HG02571 (cell line): ENCODE measurements around the gene DGKH.
"Not testable (repeated sequence)": the region's sequence is repeated elsewhere in the genome, so short reads cannot be mapped to it uniquely, and the experiment has no call there.

Experiments used
- ATAC-seq: cut with Tn5 transposase; IDR thresholded peaks from one replicate; pipeline ENCODE4 v1.9.1; 2021; ENCODE audit warnings: mild to moderate bottlenecking, moderate library complexity; ENCODE audit not compliant: unreplicated experiment

DGKH gene

DNA sequence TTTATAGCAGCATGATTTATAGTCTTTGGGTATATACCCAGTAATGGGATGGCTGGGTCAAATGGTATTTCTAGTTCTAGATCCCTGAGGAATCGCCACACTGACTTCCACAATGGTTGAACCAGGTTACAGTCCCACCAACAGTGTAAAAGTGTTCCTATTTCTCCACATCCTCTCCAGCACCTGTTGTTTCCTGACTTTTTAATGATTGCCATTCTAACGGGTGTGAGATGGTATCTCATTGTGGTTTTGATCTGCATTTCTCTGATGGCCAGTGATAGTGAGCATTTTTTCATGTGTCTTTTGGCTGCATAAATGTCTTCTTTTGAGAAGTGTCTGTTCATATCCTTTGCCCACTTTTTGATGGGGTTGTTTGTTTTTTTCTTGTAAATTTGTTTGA, 114.9 kb downstream of the DGKH start:
- not testable (repeated sequence) for ATAC-seq

DNA sequence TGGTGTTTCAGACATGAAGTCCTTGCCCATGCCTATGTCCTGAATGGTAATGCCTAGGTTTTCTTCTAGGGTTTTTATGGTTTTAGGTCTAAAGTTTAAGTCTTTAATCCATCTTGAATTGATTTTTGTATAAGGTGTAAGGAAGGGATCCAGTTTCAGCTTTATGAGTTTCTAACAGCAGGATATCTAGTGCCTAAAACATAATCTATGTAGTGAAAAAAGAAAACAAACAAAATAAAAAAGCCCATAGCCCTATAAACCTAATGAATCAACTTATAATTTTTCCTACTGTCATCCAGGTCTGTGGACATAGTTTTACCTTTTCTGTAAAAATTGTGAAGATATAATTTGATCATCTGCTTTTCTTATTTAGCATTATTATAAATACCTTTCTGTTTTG, 115.5 kb downstream of the DGKH start:
- not testable (repeated sequence) for ATAC-seq

DNA sequence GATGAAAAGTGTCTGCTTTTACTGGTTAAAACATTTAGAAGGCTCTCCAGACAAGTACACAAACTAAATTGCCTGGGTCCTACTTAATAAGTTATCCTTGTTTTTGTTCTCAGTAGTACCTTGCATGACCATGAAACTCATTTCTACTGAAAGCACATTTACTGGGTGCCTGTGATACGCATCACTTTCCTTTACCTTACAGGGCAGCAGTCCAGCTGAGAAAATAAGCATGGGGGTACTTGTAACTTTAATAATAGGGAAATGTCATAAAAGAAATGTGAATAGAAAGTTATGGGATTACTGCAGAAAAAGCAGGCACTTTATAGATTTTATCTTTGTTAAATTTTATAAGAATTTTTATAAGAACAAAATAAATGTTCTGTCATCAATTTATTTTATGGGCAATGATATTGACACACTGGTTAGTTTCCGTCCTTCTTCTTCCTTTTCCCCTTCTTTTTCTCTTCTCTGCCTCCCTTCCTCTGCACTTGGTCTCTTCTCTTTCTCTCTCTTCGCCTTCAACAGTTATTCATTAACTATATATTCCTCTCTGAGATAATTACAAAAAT, 116.2 kb downstream of the DGKH start:
- ATAC-seq = no peak

DNA sequence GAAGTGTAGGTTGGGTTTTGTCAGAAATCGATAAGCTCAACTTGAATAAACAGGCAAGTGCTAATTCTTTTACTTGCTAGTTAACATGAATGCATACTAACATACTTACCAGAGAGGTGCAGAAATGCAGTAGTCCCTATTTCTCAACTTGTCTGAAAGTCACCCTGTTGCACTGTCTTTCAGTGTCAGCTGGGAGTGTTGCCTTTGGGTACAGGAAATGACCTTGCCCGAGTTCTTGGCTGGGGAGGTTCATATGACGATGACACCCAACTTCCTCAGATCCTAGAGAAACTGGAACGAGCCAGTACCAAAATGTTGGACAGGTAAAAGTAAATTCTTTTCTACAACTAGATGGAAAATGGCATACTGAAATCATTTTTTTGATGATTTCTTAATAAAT, 120.0 kb downstream of the DGKH start:
- ATAC-seq = no peak

DNA sequence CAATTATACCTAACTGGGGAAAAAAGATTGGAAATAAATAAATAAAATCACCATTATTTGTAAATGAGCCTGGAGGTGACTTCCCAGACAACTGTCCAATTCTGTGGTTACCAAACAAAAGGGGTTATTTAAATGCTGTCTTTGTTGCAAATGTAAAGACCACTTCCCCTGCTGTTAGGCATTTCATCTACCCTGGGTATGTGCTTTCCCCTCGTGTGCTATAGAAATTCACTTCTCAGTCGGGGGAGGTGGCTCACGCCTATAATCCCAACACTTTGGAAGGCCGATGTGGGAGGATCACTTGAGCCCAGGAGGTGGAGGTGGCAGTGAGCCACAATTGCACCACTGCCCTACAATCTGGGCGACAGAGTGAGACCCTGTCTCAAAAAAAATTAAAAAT, 121.6 kb downstream of the DGKH start:
- ATAC-seq = no peak

DNA sequence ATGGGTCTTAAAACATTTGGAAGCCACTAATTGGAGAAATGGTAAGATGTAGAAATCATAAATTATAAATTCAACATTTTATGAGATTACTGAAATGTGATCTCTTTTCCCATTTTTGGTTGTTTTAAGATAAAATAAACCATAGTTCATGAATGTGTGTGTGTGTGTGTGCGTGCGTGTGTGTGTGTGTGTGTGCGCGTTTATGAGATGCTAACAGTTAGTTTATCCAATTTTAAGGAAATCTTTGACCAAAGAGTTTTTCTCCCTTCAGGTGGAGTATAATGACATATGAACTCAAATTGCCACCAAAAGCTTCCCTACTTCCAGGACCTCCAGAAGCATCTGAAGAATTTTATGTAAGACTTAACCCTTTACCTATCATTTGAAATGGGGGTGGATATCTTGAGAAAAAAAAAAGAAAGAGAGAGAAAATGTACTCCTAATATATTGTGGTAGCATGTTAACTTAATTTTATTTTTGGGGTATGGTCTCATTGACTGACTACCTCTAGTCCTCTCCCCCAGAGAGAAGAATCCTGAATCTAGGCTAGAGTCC, 125.4 kb downstream of the DGKH start:
- ATAC-seq = no peak

DNA sequence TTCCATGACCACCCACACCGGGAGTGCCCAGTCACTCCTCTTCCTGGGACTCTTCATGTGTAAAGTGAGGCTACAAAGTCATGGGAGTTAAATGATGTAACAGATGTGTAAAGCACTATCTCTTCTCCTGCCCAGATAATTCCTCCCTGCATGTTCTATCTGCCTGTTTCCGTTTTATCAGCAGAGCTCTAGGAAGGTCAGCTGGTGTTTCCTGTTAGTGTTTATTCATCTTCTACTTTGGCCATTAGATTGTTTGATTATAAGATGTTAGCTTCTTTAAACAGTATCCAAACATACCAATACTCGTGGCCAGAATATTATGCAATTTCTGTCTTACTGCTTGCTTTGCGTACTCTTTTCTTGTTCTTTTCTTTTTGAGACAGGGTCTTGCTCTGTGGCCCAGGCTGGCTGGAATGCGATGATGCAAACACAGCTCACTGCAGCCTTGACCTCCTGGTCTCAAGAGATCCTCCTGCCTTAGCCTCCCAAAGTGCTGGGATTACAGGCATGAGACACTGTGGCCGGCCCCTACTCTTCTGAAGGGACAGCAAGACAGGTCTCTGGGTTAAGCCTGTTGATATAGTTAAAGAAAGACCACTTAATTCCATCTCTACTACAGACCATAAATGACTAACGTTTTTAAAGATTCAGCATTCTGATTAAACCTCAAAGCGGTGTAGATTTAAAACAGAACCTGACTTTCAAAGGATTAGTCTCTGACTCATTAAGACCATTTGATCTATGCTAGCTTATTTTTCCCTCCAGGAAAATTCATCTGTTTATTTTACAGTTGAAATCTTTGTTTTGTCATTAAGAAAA, 126.1 kb downstream of the DGKH start:
- no peak for ATAC-seq

DNA sequence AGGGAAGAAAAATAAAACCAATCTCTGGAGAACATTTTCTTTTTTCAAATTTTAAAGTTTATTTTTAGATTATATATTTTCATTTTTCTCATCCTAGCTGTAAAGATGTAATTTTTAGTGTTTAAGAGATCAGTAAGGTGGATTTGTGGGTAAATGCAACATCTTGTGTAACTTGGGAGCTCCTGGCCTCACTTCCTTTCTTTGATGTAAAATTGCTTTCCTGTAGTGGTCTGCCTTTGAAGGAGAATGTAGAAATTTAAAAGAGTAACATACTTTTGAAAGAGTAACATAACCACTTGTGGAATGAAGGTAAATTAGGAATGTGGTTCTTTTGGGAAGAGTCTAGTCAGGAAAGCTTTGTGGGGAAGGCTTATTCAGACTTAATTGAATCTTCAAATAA, 127.8 kb downstream of the DGKH start:
- no peak for ATAC-seq

DNA sequence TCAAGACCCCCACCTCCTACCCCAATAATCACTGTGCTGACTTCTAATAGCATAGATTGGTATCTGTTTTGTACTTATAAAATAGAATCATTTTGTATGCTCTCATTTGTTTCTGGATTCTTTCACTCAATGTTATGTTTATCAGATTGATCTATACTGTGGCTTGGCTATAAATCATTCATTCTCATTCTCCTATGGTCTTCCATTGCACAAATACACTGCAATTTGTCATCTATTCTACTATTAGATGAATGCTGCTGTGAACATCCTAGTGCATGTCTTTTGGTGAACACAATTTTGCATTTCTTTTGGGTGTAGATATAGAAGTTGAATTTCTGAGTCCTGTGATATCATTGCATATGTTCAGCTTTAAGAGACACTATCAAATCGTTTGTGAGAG, 128.7 kb downstream of the DGKH start:
- no peak for ATAC-seq

DNA sequence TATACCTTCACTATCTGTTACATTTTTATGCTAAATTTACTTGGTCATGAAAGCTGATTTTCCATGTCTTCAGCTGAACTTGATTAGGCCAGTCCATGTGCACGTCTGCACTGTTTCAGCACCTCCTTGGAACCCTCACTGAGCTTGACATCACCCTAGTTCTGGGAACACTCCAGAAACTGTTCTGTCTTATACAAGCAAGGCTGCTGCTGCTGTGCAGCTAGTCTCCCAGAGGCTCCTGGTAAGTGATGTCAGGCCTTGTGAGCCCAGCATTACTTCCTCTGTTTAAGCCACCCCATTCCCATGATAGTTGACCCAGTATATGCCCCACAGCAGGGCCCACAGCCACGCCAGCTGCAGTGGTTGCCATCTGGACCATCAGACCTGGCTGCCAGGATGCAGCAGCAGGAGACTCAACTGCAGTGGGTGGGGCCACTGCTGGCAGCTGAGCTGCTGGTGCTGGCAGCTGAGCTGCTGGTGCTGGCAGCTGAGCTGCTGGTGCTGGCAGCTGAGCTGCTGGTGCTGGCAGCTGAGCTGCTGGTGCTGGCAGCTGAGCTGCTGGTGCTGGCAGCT, 133.0 kb downstream of the DGKH start:
- no peak for ATAC-seq

DNA sequence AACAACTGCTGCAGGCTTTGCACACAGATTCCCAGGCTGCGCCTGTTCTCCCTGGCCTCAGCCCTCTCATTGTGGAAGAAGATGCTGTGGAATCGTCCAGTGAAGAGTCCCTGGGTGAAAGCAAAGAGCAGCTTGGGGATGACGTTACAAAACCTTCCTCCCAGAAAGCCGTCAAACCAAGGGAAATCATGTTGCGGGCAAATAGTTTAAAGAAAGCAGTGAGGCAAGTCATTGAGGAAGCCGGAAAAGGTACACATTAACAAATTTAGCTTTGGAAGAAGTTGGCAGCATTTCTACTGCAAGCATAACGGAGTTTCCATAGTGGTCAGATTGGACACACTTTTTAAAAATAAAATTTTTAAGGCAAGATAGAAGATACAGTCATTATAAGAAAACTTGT, 140.6 kb downstream of the DGKH start:
- ATAC-seq = no peak

DNA sequence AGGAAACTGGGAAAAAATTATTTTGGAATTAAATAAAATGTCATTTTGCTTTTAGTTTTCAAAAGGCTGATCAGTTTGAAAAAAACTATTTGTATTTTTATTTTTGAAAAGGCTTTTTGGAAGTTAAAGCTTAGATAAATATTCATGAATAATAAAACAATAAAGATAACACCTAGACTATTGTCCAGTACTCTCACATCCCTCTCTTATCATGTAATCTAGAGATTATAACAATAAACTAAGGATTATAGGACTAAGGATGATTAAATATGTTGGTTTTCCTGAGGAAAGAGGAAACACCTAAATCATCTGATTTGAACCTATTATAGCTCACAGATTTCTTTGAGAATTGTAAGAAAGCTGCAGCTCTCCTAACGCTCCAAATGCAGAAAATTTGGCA, 142.1 kb downstream of the DGKH start:
- no peak for ATAC-seq

DNA sequence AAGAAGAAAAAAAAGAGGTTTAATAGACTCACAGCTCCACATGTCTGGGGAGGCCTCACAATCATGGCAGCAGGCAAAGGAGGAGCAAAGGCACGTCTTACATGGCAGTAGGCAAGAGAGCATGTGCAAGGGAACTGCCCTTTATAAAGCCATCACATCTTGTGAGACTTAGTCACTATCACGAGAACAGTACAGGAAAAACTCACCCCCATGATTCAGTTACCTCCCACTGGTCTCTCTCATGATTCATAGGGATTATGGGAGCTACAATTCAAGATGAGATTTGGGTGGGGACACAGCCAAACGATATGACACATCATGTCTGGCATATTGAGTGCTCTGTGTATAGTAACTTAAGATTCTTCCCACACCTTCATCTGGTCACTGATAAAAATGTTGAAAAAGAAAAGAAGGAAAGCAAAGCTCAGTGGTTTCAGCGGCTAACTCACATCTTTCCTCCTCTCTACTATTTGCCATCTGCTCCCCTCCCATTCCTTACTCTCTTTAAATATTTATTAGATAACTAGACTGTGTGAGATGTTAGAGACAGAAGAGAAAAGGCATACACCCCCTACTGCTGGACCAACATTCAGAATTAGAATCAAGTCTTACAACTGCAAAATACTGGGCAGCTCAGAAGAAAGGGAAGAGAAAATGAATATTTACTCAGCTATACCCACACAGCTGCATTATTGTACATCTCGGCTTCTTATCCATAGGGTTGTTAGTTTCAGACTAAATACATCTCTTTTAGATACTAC, 163.4 kb downstream of the DGKH start:
- ATAC-seq = no peak

DNA sequence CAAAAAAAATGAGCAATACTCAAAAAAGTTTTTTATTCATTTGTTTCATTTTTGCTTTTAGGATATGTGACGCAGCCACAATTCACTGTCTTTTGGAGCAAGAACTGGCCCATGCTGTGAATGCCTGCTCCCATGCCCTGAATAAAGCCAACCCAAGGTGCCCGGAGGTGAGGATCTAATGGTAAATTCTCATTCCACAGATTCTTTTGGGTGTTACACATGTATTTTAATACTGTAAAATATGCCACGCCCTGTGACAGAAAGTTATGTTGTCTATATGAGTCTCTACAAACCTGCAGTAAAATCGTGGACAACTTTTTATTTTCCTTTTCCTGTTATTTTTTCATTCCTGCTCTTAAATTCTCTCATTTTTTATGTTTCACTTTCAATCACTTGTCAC, 166.0 kb downstream of the DGKH start:
- no peak for ATAC-seq

DNA sequence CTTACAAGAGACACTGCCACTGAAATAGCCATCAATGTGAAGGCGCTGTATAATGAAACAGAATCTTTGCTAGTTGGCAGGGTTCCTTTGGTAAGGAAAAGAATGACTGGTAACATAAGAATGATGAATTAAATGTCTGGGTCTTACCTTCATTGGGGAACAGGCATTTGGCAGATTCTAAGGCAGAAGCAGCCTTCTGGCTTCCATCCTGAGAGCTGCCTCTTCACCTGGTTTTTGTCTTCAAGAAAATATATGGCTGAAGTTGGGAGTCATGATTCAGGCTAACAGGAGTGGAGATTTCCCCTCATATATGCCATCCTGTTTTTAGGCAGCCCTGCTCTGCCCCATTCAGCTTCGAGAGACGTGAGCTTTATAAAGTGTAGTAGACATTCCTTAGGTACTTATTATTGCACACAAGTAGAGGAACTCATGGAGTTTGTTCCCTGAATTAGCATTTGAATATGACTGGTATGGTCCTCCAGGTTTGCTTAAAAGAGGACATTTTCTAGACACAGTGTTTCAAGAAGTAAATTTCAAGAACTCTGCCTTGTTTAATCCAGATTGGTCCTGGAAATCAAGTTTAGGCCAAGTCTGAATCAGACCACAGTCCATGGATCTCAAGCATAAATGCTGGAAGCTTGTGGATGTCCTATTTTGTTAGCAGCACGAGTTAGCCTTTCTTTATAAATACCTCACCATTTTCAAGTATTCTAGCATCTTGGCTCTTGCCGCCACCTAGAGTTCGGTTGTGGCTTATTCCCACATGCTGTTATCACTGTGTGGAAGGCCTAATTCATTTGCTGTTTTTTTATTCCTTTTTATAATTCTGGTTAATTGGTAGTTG, 167.4 kb downstream of the DGKH start:
- ATAC-seq = no peak

DNA sequence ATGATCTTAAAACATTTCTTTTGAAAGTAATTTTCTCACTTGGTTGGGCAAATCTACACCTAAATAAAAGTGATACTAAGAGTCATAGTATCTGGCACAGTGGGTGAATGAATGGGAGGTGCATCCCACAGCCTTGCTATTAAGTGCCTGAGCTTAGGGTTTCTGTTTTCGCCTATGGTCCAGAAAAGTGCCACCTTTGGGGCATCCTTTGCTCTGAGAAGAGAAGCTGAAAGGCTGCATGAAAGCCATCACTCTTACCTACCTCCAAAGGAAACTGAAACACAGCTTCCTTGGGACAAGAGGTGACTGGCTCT, 167.9 kb downstream of the DGKH start:
- ATAC-seq = no peak

DNA sequence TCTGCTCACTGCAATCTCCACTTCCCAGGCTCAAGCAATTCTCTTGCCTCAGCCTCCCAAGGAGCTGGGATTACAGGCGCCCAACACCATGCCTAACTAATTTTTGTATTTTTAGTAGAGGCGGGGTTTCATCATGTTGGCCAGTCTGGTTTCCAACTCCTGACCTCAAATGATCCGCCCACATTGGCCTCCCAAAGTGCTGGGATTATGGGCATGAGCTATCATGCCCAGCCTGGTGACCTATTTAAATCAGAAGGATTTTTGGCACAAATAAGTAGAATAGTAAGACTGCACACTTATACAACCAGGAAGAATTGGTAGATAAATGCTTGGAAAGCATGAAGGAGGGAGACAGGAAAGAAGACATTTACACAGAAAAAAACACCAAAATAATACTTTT, 170.1 kb downstream of the DGKH start:
- ATAC-seq = no peak

DNA sequence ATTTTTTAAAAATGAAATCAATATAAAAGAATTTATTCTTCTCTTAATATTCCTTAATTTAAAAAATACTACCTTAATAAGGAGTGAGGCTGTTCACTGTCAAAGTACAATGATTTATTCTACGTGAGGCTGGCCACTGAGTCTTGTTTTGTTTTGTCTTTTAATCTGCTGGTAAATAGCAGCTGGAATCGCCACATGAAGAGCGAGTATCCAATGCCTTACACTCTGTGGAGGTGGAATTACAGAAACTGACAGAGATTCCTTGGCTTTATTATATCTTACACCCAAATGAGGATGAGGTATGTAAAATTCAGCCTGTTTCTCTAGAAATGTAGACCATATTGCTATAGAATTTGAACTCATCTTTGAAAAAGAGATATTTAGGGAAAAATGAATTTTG, 170.6 kb downstream of the DGKH start:
- ATAC-seq = no peak

DNA sequence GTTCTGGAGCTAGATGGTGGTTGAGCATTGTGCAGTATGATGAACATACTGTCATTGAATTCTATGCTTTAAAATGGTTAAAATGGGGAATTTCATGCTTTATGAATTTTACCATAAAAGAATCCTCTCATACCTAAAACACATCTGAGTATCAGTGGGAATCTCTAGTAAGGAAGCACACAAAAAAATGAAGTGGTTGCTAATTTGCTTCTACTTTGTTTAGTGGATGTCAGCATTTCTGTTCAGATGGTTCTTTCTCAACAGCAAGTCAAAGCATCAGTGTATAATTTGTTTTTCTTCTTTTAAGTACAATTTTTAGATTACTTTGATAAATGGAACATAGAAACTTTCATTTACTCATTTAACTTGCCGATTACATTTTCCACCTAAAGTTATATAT, 171.4 kb downstream of the DGKH start:
- no peak for ATAC-seq

DNA sequence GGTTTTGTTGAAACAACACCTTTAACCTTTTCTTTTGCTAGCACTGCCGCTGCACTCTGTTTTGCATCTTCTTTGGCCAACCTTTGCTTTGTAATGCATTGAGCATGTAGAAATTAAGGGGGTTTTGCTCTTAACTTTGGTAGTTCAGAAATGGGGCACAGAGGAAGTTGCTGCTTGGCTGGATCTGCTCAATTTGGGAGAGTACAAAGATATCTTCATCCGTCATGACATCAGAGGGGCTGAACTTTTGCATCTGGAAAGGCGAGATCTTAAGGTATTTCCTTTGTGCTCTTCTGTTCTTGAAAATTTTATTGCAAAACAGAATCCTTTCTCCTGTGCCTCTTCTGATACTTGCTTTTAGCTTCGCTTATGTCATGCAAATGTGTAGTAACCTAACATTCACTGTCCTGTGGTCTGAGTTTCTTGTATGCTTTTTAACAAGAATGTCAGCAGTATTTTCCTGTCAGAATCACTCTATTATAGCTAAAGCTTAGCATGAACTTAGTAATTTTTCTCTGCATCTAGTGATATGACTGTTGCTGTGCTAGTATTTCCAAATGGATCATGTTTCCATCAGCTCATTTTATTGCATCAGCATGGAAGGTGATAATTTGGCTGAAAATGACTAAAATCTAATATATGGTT, 172.8 kb downstream of the DGKH start:
- ATAC-seq = no peak
